ENCODE data around the gene FAM131B.
"Not testable (repeated sequence)": the region's sequence is repeated elsewhere in the genome, so short reads cannot be mapped to it uniquely, and the experiment has no call there.

The FAM131B gene

DNA sequence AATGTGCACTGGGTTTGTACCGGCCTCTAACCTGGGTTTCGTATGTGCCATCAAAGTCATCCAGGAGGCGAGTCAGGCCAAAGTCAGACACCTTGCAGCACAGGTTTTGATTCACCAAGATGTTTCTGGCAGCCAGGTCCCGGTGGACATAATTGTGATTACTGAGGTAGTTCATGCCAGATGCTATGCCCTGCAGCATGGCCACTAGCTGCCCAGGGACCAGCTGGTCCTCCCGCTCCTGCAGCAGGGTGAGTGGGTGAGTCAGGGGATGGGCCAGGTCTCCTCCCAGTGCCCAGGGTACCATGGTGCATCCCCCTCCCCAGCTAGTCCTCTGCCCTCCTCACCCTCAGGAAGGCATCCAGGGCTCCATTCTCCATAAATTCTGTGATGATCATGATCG lies 32.3 kb upstream of the FAM131B start:
- DNase-seq, result no peak

DNA sequence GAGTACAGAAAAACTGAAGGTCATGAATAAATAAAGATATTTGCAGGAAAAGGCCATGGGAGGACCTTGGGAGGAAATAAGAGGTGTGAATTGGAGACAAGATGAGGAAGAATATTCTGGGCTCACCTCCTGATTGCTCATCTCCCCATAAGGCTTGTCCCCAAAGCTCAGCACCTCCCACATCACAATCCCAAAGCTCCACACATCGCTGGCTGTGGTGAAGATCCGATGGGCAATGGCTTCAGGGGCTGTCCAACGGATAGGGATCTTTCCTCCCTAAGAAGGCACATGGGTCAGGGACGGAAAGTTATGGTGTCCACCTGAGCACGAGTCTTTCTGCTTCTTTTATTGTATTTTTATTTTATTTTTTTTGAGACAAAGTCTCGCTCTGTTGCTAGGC lies 31.6 kb upstream of the FAM131B start:
- DNase-seq, result no peak

DNA sequence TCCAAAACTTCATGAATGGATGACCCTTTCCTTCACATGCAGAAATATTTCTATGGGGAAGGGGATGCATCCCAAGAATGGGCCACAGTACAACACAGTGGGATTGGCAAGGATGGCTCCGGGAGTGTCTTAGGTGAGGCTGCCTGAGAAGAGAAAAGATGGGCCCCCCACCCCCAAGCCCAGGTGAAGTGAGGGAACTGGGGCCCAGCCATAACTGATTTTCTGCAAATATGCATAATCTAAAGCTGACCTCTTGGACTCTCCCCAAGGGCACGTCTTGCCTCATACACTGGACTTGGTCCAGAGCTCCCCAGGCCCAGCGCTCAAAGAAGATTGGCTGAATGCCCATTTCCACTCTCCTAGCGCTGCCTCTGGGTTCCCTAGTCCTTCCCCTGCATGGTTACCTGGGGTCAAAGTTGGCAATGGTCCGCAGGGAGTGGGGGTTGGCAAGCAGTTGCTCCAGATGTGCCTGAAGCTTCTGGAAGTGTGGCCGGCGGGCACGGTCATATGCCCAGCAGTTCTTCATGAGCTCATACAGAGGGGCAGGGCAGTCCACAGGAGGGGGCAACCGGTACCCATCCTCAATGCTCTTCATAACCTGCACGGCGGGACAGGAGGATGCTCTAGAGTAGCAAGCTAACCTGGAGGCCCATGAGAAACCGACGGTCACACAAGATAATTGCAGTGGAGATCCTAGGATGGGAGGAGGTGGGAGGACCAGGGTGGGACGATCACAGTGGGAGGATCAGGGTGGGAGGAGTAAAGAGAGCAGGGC lies 30.9 kb upstream of the FAM131B start:
- DNase-seq, result no peak

DNA sequence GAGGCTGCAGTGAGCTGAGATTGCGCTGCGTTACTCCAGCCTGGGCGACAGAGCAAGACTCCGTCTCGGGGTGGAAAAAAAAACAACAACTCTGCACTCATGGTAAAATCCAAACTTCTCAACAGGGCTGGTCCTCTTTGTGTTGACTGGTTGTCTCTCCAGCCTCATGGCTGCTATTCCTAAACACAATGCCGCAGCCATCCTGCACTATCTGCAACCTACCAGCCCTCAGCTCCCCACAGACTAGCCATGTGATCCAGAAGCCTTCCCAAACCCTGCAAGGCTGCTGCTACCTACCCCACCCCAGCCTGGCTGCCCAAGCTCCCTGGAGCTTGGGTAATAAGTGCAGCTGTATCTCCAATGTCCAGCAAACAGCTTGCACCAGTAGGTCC lies 30.4 kb upstream of the FAM131B start:
- DNase-seq, result no peak

DNA sequence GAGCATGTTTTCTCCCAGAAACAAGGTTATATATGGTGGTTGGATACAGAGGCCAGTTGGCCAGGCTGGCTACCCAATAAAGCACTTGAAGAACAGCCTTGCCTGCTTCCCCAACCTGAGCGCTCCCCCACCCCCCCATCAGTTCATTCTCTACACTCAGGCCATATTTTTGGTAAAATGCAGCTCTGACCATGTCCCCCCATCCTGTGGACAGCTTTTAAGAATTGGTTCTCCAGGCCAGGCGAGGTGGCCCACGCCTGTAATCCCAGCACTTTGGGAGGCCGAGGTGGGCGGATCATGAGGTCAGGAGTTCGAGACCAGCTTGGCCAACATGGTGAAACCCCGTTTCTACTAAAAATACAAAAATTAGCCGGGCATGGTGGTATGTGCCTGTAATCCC lies 29.9 kb upstream of the FAM131B start:
- DNase-seq, result not testable (repeated sequence)

DNA sequence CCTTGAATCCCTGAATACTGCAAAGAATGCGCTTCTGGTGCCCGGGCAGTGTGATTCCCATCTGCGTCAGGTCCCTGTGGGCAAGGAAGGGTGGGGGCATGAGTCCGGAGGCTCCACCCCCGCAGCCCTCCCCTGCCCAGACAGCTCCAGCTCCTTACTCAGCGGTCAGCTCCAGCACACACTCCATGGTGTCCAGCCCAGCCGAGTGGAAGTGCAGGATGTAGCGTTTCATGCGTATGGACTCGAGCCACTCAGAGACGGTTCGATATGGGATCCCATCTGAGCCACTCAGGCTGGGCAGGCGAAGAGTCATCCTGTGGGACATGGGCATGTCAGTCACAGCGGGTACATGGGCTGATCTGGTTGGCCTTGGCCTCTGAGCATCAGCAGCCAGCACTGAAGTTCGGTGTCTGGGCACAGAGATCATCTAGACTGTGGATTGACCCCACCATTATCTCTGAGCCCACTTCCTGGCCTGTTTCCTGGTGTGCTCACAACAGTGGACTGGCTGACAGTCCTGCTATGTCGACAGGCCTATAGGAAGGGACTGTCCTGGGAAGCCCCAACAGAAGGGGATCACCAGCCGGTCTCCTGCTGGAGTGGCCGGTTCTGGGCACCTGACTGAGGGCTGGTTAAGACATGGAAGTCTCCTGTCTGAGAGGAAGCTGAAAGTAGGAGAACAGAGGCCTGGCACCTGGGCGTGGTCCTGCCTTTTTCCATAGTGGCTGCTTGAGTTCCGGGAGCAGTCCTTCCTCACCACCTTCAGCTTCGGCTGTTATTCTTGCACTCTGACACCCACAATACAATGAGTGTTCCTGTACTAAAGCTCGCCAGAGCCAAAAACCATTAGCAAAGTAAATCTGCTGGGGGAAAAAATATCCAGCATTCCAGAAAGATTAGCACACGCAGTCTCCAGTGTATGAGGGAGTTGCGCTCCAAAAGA lies 29.2 kb upstream of the FAM131B start:
- no peak for DNase-seq

DNA sequence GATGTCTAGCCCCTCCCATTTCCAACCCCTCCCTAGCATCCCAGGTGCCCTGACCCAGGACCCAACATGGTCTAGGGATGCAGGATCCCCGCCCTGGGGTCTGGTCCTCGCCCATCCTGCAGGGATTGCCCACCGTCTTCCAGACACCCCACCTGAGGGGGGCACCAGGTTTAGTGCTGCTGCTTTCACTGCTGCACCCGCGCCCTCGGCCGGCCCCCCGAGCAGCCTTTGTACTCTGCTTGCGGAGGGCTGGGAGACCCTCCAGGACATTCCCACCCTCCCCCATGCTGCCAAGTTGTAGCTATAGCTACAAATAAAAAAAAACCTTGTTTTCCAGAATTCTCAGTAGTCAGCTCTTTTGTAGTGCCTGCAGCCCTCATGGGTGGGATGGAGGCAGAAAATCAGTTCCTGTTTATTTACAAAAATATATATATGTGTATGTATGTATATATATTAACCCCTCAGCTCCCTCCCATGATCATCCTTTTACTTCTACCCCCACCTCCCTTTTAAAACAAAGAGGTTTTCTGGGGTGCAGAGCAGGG lies 28.3 kb upstream of the FAM131B start:
- DNase-seq, result no peak

DNA sequence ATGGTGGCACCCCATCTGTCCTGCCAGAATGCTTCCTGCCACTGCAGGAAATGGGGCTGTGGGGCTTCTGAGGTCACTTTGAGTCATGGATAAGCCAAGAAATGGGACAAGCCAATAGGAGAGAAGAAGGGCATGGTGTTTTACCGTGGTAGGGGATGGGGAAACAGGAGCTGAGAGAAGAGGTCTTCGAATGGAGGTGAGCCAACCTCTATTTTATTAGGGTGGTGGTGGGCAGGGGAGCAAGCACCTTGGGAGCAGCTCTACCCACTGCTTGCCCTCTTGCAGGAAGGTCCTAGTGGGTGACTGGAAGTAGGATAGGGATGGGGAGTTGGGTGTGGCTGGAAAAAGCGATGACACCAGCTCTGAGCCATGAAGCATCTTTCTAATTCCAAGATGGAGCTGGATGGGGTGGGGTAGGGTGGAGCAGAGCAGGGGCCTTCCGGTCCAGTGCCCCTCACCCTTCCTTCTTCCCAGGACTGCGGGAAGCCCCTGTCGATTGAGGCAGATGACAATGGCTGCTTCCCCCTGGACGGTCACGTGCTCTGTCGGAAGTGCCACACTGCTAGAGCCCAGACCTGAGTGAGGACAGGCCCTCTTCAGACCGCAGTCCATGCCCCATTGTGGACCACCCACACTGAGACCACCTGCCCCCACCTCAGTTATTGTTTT lies 27.7 kb upstream of the FAM131B start:
- DNase-seq, result no peak

DNA sequence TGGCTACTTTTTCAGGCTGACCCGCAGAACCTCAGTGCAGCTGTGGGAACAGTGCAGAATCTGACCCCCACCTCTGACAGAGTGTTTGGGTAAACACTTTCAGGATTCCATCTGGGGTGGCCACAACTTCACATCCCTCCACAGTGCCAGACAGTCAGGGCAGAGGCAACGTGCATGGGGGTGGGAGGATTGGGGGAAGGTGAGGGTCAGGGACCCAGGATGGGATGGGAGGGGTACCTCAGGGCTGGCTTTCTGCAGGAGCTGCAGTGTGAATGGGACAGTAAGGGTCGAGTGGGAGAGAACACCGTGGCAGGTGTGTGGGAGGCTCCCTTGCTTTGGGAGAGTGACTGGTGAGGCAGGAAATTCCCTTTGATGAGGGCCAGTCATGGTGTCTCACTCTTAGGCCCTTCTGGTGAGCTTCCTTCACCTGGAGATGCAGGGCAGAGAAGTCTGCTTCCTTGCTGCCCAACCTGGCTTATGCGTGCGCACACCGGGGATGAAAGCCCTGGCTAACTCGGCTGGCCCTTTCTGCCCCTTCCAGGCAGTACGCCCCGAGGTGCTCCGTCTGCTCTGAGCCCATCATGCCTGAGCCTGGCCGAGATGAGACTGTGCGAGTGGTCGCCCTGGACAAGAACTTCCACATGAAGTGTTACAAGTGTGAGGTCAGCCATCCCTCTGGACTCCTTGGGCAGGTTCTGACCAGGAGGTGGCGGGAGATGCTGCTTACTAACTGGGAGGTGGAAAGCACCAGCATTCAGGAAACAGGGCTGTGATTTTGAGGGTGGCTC lies 27.0 kb upstream of the FAM131B start:
- DNase-seq, result no peak

DNA sequence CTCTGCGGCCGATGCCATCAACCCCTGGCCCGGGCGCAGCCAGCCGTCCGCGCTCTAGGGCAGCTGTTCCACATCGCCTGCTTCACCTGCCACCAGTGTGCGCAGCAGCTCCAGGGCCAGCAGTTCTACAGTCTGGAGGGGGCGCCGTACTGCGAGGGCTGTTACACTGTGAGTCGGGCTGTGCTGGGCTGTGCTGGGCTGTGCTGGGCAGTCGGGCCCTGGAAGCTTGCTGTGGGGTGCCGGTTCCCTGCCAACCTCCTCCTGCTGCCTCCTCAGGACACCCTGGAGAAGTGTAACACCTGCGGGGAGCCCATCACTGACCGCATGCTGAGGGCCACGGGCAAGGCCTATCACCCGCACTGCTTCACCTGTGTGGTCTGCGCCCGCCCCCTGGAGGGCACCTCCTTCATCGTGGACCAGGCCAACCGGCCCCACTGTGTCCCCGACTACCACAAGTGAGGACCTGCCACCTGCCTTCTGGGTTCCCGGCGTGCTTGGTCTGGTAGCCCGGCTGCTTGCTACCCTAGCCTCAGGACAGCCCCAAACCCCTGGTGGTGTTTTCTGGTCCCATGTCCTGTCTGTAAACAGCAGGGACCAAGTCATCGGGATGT lies 26.1 kb upstream of the FAM131B start:
- no peak for DNase-seq

DNA sequence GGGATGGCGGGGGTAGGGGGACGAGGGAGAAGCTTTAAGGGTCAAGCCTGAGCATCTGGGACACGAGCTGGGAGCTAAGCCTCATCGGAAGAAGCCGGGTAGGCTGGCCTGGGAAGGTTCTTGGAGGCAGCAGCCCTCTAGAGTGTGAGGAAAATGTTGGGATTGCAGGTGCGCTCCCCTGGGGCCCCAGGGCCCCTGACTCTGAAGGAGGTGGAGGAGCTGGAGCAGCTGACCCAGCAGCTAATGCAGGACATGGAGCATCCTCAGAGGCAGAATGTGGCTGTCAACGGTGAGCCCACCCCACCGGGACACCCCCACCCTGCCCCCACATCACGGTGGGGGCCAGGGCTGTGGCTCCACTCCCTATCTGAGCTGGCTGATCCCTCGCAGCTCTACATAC lies 25.5 kb upstream of the FAM131B start:
- DNase-seq, result no peak

DNA sequence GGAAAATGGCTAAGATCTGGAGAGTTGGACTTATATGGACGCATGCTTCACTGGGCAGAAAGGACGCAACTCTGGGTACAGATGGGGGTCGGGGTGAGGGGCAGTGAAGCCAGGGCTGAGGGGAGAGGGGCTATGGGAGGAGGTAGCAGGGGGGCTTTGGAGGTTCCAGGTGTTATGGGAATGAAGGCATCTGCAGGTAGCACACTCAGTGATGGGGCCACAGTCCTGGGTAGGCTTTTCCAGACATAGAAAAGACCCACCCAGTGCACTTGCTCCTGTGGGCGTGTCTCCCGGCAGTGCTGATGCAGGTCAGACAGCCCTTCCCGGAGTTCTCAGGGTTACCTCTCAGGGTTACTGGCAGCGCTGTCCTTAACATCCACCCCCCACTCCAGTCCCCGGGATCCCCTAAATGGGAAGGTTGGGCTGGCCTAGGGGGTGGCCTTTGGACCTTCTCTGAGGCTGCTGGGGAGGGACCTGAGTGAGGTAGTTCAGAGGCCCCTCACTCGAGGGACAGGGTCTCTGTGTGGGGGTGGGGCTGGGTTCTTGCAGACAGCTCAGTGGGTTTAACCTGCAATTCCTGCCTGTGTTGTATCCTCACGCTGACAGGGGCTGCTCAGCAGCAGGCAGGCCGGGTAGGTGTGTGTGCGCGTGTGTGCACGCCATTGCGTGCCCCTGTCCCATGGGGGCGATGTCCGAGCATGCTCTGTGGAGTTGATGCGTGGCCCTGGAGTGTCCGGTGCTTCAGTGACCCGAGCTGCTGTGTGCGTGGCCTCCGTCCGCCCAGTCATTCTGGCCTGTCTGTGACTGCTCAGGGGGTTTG lies 24.9 kb upstream of the FAM131B start:
- DNase-seq, result no peak

DNA sequence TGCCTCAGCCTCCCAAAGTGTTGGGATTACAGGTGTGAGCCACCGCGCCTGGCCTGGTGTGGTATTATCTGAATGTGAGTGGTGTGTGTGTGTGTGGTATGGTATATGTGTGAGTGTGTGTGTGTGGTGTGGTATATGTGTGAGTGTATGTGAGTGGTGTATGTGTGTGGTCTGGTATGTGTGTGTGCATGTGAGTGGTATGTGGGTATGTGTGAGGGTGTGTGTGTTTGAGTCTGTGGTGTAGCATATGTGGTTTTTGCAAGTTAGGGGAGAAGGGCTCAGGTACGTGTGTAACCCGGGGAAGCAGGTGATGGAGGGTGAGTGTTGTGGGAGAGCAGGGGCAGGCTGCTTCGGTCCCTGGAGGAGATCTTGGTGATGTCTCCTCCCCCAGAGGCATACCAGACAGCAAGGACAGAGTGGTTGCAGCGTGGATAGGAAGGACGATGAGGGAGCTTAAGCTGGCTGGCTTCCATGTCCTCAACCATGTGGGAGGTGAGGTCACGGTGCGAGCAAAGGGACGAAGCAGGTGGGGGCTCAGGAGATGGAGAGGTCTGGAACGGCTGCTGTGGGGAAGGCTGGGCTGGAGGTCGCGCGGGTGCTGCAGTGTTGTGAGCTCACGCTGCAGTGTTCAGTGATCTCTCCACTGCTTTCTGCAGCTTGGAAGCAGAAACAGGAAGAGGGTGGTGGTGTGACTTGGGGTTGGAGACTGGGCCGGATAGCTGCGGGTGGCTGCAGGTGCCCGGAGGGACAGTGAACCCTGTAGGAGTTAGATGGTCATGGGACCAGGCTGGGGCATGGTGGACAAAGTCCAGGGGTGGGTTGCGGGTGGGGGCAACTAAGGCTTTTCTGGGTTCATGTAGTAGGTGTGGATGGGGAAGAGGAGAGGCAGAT lies 23.6 kb upstream of the FAM131B start:
- DNase-seq, result no peak

DNA sequence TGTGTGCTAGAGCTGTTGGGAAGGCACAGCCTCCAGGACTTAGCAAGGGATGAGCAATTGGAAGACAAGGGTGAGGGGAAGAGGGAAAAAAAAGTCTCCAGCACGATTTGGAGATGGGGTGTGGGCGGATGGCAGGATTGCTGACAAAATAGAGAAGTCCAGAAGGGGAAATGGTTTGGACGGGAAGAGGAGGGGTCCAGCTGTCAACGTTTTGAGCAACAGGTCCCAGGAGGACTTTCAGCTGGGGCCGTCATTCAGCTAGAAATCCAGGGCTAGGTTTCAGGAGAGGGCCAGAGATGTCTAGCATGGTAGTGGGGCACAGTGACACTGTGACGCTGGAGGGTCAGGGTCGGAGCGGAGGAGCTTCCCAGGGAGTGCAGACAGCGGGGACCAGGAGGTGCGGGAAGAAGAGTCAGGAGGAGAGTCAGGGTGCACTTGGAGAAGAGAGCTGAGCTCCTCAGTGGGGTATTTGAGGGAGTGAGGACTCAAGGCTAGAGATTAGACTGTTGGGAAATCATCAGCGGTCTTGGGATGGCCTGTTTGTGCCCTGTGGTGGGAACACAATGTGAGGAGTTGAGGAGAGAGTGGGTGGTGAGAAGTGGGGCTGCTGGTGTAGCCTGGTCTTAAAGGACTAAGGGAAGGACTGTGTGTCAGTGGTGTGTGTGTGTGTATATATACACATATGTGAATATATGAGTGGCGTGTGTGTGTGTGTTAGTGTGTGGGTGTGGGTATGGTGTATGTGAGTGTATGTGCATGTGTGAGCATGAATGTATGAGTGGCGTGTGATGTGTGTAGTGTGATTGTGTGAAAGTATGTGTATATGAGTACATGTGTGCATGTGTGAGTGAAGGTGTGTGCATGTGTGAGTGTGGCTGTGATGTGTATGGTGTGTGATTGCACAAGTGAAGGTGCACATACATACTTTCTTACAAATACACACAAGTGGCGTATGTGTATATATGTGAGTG lies 22.4 kb upstream of the FAM131B start:
- DNase-seq, result no peak

DNA sequence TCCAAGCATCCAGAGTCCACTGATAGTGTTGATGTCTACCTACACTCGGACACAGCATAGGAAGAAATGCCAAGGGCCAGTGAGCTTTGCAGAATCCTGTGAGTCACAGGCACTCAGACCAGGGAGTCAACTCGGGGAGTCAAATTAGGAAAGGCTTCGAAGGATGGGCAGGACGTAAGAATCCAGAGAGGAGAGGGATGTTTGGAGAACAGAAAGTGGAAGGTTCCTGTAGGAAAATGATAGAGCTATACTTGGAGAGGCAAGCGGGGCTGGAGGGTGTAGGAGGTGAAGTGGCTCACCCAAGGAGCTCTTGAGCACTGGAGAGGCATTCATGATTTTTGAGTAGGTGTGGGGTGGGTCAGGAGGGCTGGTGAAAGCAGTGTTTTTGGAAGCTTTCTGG lies 21.6 kb upstream of the FAM131B start:
- no peak for DNase-seq

DNA sequence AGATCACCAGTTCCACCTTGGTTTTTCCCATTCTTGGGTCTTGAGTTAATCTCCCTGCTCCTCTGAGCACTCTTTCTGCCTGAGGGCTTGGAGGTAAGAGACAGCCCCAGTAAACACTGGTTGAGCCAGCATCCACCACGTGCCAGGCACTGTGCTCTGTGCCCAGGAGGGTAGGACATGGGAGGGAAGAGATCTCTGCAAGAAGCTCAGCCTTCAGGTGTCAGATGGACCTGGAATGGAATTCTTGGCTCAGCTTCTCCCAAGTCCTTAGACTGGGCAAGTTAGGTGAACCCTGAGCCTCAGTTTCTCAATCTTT lies 21.1 kb upstream of the FAM131B start:
- no peak for DNase-seq

DNA sequence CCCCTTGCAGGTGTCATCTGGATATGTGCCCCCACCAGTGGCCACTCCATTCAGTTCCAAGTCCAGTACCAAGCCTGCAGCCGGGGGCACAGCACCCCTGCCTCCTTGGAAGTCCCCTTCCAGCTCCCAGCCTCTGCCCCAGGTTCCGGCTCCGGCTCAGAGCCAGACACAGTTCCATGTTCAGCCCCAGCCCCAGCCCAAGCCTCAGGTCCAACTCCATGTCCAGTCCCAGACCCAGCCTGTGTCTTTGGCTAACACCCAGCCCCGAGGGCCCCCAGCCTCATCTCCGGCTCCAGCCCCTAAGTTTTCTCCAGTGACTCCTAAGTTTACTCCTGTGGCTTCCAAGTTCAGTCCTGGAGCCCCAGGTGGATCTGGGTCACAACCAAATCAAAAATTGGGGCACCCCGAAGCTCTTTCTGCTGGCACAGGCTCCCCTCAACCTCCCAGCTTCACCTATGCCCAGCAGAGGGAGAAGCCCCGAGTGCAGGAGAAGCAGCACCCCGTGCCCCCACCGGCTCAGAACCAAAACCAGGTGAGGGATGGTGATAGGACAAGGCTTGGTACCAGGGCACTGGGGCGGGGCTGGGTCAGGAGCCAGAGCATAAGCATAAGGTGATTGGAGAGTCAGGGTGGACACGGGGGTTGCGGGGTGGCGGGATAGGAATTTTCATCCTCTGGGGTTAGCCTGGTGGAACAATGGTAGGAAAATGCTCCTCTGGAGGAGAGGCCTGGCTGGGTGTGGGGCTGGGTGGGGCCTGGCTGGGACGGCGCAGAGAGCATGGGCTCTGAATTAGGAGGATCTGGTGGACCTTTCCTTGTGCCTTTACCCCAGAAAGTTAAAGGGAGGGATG lies 20.5 kb upstream of the FAM131B start:
- no peak for DNase-seq

Measured in activated T-cell treated with anti-CD3 and anti-CD28 coated beads for 4 hours (primary cell).